ENCODE data around the gene RAB36.

DNA sequence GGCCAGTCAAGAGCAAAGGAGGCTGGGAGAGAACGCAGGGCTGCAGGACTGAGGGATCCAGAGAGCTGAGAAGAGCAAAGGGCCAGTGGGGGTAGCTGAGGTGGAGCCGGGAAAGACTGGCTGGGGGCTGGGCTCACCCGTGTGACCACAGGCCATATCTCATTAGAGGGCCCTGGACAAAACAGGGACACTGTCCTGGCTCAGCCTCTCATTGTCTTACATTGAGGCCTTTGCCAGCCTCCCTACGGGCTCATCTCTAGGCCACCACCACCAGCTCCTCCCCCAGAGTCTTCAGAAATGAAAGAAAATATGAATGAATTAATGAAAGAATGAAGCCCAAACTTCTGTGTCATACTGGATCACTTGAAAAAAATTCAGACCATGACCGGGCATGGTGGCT, 9.2 kb downstream of the RAB36 start:
- TF ChIP-seq, protein P1, sequence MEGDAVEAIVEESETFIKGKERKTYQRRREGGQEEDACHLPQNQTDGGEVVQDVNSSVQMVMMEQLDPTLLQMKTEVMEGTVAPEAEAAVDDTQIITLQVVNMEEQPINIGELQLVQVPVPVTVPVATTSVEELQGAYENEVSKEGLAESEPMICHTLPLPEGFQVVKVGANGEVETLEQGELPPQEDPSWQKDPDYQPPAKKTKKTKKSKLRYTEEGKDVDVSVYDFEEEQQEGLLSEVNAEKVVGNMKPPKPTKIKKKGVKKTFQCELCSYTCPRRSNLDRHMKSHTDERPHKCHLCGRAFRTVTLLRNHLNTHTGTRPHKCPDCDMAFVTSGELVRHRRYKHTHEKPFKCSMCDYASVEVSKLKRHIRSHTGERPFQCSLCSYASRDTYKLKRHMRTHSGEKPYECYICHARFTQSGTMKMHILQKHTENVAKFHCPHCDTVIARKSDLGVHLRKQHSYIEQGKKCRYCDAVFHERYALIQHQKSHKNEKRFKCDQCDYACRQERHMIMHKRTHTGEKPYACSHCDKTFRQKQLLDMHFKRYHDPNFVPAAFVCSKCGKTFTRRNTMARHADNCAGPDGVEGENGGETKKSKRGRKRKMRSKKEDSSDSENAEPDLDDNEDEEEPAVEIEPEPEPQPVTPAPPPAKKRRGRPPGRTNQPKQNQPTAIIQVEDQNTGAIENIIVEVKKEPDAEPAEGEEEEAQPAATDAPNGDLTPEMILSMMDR (IDR thresholded peaks at IDR 0.05) = no peak
- no peak for TF ChIP-seq POLR2A (IDR thresholded peaks at IDR 0.05)
- TF ChIP-seq POLR2AphosphoS5 (IDR thresholded peaks at IDR 0.05; ENCODE audit: insufficient read depth in 1 of 2, low read depth in 1 of 2) = no peak
